HG02588 (cell line): ENCODE measurements around the gene CSAD.

Source experiments
- ATAC-seq: cut with Tn5 transposase; IDR thresholded peaks from one replicate; pipeline ENCODE4 v1.9.1; 2021; ENCODE audit warnings: mild to moderate bottlenecking, moderate library complexity; ENCODE audit not compliant: unreplicated experiment

CSAD gene

GRCh38 chr12:53180220-53180930 lies at the start of gene CSAD, which contains the start of gene ZNF740:
Gene CSAD (minus strand): TSS chr12:53180925. CDS start chr12:53173470, 7,455 bp downstream.
Gene ZNF740 (plus strand): TSS chr12:53180722. CDS start chr12:53181984, 1,262 bp downstream.
- ATAC-seq, result peak; percentile 93

- no peak for ATAC-seq
Measured at GRCh38 chr12:53230108-53230845, 49.6 kb upstream of the CSAD start.

GRCh38 chr12:53229454-53229853 lies 48.7 kb upstream of the CSAD start:
- ATAC-seq, result no peak

GRCh38 chr12:53227836-53228235 lies 47.1 kb upstream of the CSAD start:
- no peak for ATAC-seq

- ATAC-seq, result no peak
Measured at GRCh38 chr12:53227341-53227740, 46.6 kb upstream of the CSAD start.

- no peak for ATAC-seq
Measured at GRCh38 chr12:53226815-53227214, 46.1 kb upstream of the CSAD start.

GRCh38 chr12:53225635-53226424 lies 45.1 kb upstream of the CSAD start:
- ATAC-seq, result no peak

GRCh38 chr12:53224897-53225634 lies 44.3 kb upstream of the CSAD start:
- ATAC-seq, result no peak

GRCh38 chr12:53224061-53224896 lies 43.6 kb upstream of the CSAD start:
- ATAC-seq, result no peak

- ATAC-seq, result no peak
Measured at GRCh38 chr12:53223389-53224060, 42.8 kb upstream of the CSAD start.

- no peak for ATAC-seq
Measured at GRCh38 chr12:53222806-53223261, 42.1 kb upstream of the CSAD start.

- ATAC-seq, result no peak
Measured at GRCh38 chr12:53222170-53222721, 41.5 kb upstream of the CSAD start.

- ATAC-seq, result peak; percentile 32
Measured at GRCh38 chr12:53221203-53222080, 40.7 kb upstream of the CSAD start.

GRCh38 chr12:53220694-53221202 lies 40.0 kb upstream of the CSAD start:
- peak; percentile 43 for ATAC-seq

- peak; percentile 23 for ATAC-seq
Measured at GRCh38 chr12:53219956-53220693, 39.4 kb upstream of the CSAD start.

GRCh38 chr12:53219292-53219955 lies 38.7 kb upstream of the CSAD start:
- ATAC-seq, result peak; percentile 15
